Measurements from ENCODE around the gene TSPYL1. TPM values are rescaled to one million over a fixed set of nuclear protein-coding genes. Genes with fewer than 3 reads are reported as not detected.

The TSPYL1 gene
- total RNA-seq, result 59.9 and 65.2 TPM in 2 replicates
- 40.8 and 52.3 TPM in 2 replicates for polyA plus RNA-seq

DNA sequence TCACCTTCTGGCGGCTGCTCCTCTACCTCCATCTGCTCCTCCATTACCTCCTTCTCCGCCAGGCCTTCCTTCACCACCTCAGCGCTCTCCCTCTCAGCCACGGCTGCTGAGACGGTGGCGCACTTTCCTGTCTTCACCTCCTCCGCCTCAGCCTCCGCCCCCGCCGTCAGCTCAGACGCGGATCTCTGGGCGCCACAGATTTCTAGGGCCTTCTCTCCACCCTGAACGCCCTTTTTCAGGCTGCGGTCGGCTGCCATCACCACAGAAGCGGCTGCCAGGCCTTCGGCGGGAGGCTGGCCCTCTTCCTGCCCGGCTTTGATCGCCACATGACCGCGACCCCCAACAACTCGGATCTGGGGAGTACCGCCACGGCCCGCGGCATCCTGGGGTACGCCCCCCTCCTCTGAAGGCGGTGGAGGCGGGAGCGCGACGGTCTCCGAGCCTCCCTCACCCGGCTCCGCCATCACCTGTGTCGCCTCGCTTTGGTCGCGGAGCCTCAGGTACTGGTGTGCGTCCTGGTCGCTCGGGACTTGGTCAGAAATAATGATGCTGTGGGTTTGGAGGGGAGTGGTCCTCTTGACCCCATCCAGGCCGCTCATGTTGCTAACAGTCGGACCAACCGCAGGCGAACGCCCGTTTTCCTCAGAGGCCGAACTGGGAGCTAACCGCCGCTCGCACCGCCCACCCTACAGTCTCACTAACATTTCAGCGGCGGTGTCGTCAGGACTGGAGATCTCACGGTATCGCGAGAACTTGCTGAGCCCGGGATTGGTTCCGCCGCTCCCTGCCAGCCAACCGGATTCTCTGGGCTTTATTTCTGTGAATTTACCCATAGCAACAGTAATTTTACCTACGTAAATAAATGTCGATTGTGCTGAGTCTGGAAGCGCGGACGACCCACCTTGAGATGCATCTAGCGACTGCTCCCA lies at the start of gene TSPYL1:
Gene TSPYL1, minus strand, starts transcription at position 699 of the 929 bp plus-strand sequence. Its CDS starts 100 bp downstream, at position 599.
- Histone ChIP-seq H3K4me3 (peak within 1 kb of the TSS; percentile 75), H3K9me3 (ENCODE audit: low read depth) (no peaks in the 10 kb centered on the region), H3K4me1 (ENCODE audit: low read depth) (peaks cover 30% of the 10 kb centered on the region), H3K27ac (peak within 1 kb of the TSS; percentile 92), H3K36me3 (no peaks in the 10 kb centered on the region), H3K27me3 (no peaks in the 10 kb centered on the region)
- TF ChIP-seq, protein P1, sequence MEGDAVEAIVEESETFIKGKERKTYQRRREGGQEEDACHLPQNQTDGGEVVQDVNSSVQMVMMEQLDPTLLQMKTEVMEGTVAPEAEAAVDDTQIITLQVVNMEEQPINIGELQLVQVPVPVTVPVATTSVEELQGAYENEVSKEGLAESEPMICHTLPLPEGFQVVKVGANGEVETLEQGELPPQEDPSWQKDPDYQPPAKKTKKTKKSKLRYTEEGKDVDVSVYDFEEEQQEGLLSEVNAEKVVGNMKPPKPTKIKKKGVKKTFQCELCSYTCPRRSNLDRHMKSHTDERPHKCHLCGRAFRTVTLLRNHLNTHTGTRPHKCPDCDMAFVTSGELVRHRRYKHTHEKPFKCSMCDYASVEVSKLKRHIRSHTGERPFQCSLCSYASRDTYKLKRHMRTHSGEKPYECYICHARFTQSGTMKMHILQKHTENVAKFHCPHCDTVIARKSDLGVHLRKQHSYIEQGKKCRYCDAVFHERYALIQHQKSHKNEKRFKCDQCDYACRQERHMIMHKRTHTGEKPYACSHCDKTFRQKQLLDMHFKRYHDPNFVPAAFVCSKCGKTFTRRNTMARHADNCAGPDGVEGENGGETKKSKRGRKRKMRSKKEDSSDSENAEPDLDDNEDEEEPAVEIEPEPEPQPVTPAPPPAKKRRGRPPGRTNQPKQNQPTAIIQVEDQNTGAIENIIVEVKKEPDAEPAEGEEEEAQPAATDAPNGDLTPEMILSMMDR (IDR thresholded peaks at IDR 0.05; ENCODE audit: low read depth, low read length), result peak; percentile 9
- peak; percentile 98 for DNase-seq (ENCODE audit: low read depth in 1 of 2, low spot score in 1 of 2)

DNA sequence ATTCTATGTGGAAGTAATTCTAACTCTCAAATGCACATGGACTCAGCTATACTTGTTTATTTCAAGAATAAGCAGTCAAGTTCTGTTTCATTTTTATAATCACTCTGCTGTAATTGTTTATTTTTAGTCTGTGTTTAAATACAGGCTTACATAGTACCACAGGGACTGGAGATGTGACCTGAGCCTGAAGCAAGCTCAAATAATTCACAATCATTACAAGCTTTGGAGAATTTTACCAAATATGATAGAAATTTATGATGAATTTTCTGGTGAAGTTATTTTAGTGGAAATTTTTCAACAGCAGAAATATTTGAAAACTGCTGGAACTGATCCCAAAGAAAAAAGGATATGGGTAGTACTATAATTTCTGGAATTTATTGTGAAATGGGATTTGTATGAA lies 49.4 kb upstream of the TSPYL1 start:
- peaks cover 6% of the 10 kb centered on the region for H3K4me1 ChIP-seq (ENCODE audit: low read depth)
- no peak overlapping the region for H3K27ac ChIP-seq
- H3K27me3 ChIP-seq, result no peaks in the 10 kb centered on the region
- H3K4me3 ChIP-seq, result no peak overlapping the region
- TF ChIP-seq, protein P1 (IDR thresholded peaks at IDR 0.05; ENCODE audit: low read depth, low read length), result no peak
- DNase-seq (ENCODE audit: low read depth in 1 of 2, low spot score in 1 of 2), result peak in 1 of 2 donors; percentile 42
- H3K36me3 ChIP-seq, result no peaks in the 10 kb centered on the region
- H3K9me3 ChIP-seq (ENCODE audit: low read depth), result no peaks in the 10 kb centered on the region

DNA sequence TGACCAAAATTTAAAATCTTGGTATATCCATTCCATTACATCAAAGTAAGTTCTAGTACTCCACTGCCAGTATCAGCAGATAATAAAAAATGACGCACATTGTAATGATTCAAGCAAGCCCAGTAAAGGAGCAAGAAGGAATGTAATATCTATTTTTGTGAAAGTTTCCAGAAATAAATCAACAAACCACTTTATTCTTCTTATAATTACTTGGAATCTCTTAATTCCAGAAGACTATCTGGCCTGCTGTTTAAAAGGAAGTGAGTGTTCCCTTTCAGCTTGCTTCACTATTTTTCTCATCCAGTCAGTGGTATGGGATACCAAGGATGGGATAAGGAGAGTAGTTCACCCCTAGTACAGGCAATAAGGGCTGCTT lies 48.8 kb upstream of the TSPYL1 start:
- H3K4me3 ChIP-seq, result no peak overlapping the region
- no peaks in the 10 kb centered on the region for H3K36me3 ChIP-seq
- no peaks in the 10 kb centered on the region for H3K9me3 ChIP-seq (ENCODE audit: low read depth)
- H3K4me1 ChIP-seq (ENCODE audit: low read depth), result peaks cover 6% of the 10 kb centered on the region
- H3K27ac ChIP-seq, result no peak overlapping the region
- TF ChIP-seq, protein P1 (IDR thresholded peaks at IDR 0.05; ENCODE audit: low read depth, low read length), result no peak
- DNase-seq (ENCODE audit: low read depth in 1 of 2, low spot score in 1 of 2), result peak in 1 of 2 donors; percentile 62
- no peaks in the 10 kb centered on the region for H3K27me3 ChIP-seq

DNA sequence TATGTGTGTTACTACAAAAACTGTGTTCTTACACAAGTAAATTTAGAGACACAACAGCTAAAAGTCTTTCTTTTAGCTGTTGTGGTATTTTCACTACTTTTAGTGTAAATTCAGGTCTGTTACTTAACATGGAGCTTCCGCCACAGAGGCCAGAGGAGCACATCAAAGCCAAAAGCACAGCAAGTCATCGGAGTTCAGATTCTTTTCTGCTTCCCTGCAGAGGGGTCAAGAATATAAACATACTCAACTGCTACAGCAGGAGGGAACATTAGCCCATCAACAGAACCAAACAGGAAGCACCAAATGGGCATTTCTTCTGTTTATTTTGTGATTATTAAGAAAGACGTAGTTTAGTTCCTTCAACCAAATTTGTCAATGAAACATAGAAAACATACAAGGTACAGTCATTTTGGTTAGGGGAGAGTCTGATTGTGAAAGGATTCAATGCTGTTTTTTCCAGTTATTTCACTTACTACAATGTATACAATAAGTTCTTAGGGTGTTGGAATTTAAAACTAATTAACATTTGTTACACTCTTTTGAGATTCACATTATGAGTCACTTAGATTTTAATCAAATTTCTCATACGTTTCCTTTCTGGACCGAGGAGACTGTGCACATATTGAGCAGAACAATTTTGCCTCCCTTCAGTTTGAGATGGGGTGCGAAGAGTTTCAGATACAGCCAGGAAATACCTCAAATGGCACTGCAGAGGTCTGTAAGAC lies 48.2 kb upstream of the TSPYL1 start:
- Histone ChIP-seq H3K27me3 (no peaks in the 10 kb centered on the region), H3K4me3 (no peak overlapping the region), H3K36me3 (no peaks in the 10 kb centered on the region), H3K9me3 (ENCODE audit: low read depth) (no peaks in the 10 kb centered on the region), H3K27ac (no peak overlapping the region), H3K4me1 (ENCODE audit: low read depth) (peaks cover 6% of the 10 kb centered on the region)
- DNase-seq (ENCODE audit: low read depth in 1 of 2, low spot score in 1 of 2), result peak in 1 of 2 donors; percentile 42
- TF ChIP-seq, protein P1 (IDR thresholded peaks at IDR 0.05; ENCODE audit: low read depth, low read length), result no peak

DNA sequence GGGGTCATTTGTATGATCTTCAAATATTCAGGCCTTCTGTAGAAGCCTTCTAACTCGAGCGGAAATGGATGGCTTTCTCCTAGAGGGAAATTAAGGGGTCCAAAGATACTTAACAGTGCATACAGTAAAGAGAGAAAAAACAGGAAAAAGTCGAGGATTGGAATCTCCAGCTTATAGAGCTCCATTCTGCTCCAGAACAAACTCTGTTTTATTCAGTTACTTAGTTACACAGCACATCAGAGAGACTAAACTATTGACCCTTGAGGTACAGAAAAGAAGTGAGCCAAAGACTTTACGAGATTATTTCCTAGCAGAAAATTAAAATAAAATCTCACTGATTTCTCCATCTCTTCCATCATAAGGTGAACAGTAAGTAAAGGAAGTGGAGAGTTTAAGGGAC lies 47.3 kb upstream of the TSPYL1 start:
- TF ChIP-seq, protein P1 (IDR thresholded peaks at IDR 0.05; ENCODE audit: low read depth, low read length), result no peak
- Histone ChIP-seq H3K4me3 (no peak overlapping the region), H3K27ac (no peak overlapping the region), H3K36me3 (no peaks in the 10 kb centered on the region), H3K27me3 (no peaks in the 10 kb centered on the region), H3K9me3 (ENCODE audit: low read depth) (no peaks in the 10 kb centered on the region), H3K4me1 (ENCODE audit: low read depth) (peaks cover 6% of the 10 kb centered on the region)
- DNase-seq (ENCODE audit: low read depth in 1 of 2, low spot score in 1 of 2), result no peak
